LNCAP (cell line): ENCODE data around the gene FGF14.

Experiments used
- TF ChIP-seq, protein P1 (sequence below): fragments of 450-650 bp; IDR thresholded peaks from 2 replicates; pipeline ENCODE4 v1.5.1; 2017; ENCODE audit warnings: mild to moderate bottlenecking

The FGF14 gene

DNA sequence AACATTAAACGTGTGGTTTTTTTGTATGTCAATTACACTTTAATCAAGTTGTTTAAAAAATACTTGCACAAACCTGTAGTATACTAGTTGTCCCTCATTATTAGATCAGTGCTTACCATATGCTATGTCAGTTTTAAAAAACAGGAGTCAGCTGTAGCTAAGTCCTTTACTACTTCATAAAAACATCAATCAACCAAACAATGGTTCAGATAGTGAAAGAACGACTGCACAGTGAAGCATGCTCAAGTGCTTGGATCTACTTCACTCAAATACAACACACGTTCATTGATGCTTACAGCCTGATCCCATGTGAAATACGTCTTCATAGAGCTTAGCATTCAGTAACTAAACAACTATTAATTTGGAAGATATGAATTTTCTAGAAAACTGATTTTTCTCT, 225.0 kb downstream of the FGF14 start:
- TF ChIP-seq, protein P1, sequence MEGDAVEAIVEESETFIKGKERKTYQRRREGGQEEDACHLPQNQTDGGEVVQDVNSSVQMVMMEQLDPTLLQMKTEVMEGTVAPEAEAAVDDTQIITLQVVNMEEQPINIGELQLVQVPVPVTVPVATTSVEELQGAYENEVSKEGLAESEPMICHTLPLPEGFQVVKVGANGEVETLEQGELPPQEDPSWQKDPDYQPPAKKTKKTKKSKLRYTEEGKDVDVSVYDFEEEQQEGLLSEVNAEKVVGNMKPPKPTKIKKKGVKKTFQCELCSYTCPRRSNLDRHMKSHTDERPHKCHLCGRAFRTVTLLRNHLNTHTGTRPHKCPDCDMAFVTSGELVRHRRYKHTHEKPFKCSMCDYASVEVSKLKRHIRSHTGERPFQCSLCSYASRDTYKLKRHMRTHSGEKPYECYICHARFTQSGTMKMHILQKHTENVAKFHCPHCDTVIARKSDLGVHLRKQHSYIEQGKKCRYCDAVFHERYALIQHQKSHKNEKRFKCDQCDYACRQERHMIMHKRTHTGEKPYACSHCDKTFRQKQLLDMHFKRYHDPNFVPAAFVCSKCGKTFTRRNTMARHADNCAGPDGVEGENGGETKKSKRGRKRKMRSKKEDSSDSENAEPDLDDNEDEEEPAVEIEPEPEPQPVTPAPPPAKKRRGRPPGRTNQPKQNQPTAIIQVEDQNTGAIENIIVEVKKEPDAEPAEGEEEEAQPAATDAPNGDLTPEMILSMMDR, result no peak

DNA sequence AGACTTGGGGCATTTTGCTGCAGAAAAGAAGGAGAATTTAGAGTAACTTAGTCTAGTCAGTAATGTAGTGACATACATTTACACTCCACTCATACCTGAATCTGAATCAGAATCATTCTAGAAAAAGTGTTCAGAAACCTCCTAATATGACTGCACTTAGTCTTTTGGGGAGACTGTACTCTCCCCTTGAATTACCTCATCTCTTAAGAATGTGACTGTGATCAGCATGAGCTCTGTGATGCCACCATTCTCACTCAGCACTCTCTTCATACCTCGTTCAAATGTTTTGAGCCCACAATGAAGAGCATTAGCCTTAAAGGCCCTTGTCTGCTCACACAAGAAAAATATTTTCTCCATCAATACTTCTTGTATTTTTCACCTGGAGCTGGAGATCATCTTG, 229.4 kb downstream of the FGF14 start:
- TF ChIP-seq, protein P1, result no peak

DNA sequence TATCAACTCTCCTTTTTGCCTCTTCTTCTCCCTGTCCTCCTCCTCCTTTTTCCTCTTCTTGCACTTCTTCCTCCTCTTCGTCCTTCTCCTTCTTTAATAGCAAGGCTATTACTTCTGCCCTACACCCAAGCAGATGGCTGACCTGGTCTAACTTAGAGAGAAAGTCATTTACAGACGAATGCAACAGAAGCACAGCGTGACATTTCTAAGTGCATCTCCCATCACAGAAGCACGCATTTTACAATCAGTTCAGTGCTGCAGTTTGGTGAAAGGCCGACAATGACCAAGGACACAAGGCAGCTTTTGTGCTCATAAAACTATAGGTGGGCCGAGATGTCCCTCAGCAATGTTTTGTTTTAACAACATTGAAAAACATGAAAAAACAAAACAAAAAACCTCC, 231.5 kb downstream of the FGF14 start:
- TF ChIP-seq, protein P1, result no peak

DNA sequence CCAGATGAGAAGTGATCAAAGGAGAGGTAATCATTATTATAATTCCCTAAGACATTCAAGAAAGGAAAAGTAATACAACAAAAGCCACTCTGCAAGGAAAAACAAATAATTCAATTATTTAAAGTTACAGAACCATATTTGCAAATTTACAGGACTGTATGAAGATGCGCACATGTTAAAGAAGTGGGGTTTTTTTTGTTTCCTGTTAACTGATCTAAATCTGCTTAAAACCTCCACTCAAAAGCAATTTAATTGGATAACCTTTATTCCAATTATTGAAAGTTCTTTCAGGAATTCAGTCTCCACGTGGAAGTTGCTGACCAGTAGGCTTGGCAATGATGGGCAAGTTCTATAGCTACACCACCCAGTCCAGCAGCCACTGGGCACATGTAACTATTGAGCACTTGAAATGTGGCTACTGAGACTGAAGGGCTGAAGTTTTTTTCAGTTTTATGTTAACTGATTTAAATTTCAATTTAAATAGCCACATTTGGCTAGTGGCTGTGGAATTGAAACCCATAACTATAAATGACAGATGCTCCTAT, 232.3 kb downstream of the FGF14 start:
- TF ChIP-seq, protein P1, result no peak

DNA sequence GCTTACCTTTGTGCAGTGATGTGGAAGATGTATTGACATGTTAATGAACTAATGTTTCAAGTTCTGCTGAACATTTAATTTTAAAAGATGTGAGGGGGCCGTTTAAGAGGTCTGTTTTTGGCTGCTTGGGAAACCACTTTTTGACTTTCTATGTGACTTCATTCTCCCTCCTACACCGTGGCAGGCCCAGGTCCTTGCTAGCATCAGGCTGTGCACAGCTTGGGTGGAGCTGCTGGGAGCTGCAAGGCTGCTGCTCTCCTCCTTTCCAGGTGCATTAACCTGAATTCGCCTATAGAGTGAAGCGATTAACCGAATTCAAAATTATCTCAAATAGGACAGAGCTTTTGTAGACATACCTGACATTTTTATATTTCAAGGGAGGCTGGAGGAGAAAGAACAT, 249.1 kb downstream of the FGF14 start:
- TF ChIP-seq, protein P1, result no peak

DNA sequence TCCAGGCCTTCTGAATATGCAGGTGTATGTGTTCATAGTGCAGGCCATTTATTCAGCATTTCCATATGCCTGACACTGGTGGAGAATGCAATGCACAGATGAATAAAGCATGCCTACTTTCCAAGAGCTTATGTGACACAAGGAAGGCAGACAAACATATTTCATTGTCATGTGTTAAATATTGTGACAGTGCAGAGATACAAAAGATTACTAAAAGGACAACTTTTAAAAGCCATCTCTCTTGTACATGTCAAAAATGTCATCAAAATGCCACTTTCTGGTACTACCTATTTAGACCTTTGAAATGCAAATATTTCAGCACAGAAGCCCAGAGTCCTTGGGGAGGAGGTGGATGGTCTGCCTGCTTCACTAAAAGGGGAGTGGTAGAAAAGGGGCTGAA, 254.5 kb downstream of the FGF14 start:
- TF ChIP-seq, protein P1, result no peak

DNA sequence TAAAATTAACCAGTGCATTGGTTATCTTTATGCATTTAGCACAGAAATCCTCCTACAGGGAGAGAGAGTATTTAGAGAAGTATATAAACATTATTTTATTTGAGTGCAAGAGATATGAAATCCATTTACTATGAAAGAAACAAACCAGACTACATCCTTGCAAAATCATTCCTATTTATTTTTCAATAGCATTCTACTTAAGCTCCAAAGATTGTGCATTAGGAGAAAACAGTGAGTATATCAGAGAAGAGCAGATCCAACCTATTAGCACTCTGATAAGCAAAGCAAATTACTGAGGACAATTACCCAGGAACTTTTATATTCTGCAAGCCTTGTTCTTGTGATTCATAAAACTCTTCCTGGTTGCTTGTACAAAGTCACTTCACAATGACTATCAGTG, 256.1 kb downstream of the FGF14 start:
- TF ChIP-seq, protein P1, result no peak

DNA sequence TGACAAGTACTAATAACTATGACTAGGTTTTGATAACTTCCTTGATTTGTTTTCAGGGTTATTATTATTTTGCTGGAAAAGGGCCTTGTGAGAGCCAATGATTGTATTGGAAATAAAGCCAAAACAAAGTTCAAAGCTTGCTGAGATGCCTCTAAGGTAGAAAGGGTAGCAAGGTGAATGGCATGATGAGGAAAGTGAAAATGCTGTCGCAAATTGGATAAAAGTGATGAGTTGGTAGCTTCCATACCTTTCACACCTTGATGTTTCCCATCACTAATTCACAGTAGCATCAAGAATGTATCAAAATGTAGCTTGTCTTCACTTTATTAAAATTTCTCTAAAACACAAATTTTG, 259.4 kb downstream of the FGF14 start:
- TF ChIP-seq, protein P1, result no peak
